NCI-H774 (cell line): ENCODE measurements around the gene FAM25C.
"Not testable (repeated sequence)": the region's sequence is repeated elsewhere in the genome, so short reads cannot be mapped to it uniquely, and the experiment has no call there.

Experiments
- DNase-seq: peaks from one replicate; lab custom pipeline; 2025; lab: John Stamatoyannopoulos, UW

Gene FAM25C

DNA sequence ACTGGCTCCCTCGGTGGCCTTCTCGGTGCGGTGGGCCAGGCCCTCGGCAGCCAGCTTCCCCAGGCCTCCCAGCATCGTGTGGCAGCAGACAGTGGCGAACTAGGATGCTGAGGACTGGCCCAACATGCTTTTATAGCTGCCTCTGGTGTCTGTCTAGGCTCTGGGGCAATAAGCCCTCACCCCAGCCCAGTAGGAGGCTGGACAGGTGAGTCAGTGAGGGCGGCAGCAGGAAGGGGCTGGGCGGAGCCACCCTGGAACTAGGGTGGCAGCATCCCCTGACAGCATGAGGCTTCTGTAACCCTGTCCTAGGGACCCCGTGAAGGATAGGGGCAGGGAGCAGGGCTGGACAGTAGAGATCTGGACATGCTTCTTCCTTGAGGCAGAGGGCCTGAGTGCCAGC lies at the start of gene FAM25C:
FAM25C (minus strand) TSS at position 101 of the 400 bp plus-strand sequence; CDS start at position 75, 26 bp downstream.
- not testable (repeated sequence) for DNase-seq

DNA sequence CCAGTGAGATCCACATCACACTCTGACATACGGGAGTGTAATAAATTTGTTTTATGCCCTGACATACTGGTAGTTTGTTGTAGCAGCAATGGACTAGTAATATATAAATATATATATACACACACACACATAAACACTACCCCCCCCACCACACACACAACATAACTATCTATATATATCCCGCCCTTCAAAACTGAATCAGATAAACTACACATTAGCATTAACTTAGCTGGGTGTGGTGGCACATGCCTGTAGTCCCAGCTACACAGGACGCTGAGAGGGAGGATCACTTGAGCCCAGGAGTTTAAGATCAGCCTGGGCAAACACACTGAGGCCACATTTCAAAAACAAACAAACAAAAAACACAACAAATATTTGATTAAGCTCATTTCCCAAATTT lies 45.0 kb upstream of the FAM25C start:
- DNase-seq: not testable (repeated sequence)

GRCh38 chr10:48031390-48031789 lies 31.8 kb upstream of the FAM25C start:
- DNase-seq: not testable (repeated sequence)

DNA sequence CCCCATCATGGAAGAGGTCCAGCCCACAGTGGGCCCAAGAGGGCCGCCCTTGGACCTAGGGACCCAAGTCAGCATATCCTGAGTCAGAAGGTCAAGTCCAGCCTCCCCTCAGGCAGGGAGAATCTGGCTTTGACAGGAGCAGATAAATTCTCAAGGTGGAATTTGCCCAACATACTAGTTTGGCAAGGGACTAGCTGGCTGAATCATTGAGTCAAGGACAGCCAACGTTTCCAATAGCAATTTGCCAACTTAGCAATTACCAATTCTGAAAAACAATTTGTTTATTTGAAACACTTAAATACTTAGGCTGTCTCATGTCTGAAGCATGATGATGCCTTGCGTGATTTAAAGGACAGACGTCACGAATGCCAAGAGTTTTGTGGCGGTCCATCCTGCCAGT lies 2.7 kb upstream of the FAM25C start:
- not testable (repeated sequence) for DNase-seq

DNA sequence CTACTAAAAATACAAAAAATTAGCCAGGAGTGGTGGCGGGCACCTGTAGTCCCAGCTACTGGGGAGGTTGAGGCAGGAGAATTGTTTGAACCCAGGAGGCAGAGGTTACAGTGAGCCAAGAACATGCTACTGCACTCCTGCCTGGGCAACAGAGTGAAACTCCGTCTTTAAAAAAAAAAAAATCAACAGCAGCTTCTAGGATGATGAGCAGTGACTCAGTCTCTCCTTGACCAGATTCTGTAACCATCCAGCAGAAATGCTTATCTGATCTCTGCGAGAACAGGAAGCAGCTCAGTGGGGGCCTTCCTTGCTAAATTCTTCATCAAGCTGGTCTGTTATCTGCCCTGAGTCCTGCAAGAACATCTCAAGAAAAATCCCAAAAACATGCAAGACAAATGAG lies 5.5 kb downstream of the FAM25C start:
- not testable (repeated sequence) for DNase-seq

DNA sequence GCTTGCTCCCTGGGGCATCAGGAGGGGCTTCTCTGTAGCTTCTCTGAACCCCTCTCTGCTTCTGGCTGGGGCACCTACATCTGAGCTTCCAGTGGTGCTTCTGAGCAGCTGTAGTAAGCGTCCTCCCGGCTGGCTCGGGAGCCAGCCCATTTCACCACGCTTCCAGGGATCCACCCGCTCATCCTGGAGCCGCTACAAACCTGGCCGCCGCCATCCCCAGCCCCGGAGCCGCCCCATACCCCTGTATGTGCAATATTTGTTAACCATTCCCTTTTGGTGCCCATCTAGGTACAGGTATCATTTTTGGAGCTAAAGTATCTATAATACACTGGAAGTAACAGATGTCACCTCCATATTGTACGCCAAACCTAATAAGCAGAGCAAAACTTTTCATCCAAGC lies 7.0 kb downstream of the FAM25C start:
- DNase-seq: not testable (repeated sequence)

GRCh38 chr10:47991706-47992105 lies 7.9 kb downstream of the FAM25C start:
- not testable (repeated sequence) for DNase-seq

DNA sequence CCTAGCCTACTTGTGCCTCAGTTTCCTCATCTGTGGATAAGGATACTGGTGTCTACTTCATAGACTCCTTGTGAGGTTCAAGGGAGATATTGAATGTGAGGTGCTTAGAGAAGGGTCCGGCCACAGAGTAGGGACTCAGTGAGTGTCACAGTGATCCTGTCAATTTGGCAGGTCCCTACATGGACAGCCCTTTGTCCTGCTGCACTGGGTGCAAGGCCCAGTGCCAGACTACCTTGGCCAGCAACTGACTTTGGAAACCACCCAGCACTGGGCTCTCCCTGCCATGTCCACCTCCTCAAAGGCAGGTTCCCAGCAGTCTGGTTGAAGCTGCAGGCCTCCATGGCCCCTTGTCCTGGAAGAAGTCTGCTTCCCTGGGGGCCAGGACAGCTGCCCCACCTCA lies 9.5 kb downstream of the FAM25C start:
- DNase-seq: not testable (repeated sequence)

GRCh38 chr10:47989542-47989950 lies 10.0 kb downstream of the FAM25C start:
- DNase-seq: not testable (repeated sequence)

DNA sequence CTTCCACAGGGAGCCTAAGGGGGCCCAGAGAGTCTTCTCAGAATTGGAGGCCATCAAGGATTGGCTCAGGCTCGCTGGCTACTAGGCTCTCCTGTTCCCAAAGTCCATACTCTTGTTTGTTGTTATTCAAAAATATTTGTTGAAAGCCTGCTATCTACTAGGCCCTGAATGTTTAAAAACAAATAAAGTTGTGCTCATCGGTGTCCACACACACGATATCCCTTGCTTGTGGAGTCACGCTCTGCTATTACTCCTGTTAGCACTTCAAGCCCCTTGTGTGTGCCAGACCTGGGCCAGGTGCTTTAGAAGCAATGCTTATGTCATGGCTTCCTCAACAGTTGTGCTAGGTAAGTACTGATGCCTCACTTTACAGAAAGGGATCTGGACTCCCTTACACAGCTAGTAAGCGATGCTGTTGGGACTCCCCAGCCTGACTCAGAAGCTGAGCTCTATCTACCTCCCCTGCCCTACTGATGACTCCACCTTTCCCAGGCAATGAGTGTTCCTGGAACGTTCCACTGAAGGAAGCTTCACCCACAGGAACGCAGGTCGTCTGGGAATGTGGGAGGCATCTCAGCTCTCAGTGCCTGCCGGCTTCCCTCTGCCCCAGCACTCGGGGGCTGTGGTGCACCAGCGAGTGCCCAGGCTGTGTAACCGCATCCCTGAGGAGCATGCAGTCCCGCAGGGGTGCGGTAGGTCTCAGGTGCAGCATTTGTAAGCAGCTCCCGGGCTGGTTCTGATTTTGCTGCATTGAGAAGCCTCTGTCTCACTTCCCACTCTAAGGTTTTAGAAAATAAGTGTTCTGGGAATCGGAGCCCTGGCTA lies 10.7 kb downstream of the FAM25C start:
- not testable (repeated sequence) for DNase-seq

- not testable (repeated sequence) for DNase-seq
Observed at GRCh38 chr10:47987952-47988351, 11.6 kb downstream of the FAM25C start.

- not testable (repeated sequence) for DNase-seq
Observed at GRCh38 chr10:47986413-47987230, 13.0 kb downstream of the FAM25C start.

DNA sequence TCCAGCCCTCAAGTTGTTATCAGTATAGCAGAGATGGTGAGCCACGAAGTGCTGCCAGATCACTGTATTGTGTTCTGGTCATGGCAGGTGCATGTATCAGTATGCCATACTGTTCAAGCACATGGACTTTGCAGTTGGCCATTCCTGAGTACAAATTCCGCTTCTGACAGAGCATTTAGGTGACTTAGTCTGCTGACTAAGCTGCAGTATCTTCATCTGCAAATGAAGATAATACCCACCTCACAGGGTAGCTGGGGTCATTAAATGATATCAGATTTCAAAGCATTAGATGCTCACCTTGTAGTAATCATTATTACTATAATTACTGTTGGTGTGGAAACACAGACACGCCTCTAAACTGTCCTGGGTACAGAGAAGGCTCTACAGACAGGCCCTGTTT lies 24.2 kb downstream of the FAM25C start:
- DNase-seq: not testable (repeated sequence)

DNA sequence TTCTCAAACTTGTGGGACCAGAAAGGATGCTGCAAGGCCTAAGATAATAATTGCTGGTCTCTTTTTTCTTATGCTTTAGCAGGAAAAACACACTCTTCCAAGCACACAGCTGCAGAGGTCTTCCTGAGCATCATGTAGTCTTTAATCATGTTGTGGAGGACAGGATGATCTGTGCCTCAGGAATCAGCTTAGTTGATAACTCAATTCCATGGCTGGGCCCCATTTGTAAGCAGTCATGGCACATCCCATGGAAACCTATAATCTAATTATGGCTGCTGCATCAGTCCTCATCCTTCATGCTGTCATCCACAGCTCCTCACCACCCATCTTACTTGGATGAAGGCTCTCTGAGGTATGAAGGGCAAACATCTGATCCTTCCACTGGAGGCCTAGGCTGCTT lies 26.5 kb downstream of the FAM25C start:
- not testable (repeated sequence) for DNase-seq

DNA sequence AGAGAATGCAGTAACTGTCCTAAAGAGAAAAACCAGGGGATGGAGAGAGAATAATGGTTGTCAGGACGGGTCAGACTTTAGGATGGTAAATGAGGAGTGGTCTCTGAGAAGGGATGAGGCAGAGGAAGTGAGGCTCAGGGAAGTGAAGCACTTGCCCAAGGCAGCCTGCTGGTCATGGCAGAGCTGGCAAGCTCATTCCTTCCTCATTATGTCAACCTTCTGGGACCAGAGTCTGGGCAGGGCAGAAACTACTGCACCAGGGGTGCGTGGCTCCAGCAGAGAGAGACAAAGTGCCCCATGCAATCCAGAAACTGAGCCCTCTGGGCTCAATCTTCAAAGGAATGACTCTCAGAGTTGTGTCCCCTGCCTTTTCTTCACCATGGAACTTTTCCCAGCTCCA lies 27.5 kb downstream of the FAM25C start:
- DNase-seq: not testable (repeated sequence)

- DNase-seq: not testable (repeated sequence)
Observed at GRCh38 chr10:47971598-47971997, 28.0 kb downstream of the FAM25C start.

DNA sequence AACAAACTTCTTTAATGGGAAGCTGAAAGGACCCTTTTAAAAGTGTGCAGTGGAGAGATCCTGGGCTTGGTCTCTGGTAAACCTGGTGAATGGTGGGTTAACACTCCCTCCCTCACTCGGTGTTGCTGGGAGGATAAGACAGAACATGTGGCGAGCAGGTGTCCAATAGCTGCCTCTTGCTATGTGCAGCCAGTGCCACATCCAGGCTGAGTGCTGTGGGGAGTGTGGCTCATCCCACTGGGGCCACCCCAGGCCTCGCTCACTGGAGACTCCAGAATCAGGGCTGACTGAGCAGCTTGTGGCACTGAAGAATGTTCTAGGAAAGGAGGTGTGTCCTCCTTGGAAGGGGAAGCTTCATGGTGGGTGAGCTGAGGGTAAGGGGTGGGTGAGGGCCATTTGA lies 29.5 kb downstream of the FAM25C start:
- DNase-seq: not testable (repeated sequence)

DNA sequence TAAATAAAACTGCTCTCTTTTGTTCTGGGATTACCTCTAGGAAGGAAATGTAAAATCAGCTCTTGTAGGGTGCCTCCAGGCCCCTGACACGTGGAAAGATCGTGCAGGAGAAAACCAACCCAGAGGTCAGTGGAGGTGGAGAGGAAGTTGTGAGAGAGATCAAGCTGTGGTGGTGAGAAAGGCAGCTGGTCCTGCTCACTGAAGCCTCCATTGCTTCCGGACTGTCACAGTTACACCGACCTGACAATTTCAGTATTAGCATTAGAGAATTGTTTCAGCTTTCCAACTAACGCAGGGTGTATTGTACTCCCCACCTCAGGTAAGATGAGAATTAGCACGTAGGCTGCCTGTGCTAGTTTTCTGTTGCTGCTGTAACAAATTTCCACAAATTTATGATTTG lies 30.6 kb downstream of the FAM25C start:
- DNase-seq: not testable (repeated sequence)

DNA sequence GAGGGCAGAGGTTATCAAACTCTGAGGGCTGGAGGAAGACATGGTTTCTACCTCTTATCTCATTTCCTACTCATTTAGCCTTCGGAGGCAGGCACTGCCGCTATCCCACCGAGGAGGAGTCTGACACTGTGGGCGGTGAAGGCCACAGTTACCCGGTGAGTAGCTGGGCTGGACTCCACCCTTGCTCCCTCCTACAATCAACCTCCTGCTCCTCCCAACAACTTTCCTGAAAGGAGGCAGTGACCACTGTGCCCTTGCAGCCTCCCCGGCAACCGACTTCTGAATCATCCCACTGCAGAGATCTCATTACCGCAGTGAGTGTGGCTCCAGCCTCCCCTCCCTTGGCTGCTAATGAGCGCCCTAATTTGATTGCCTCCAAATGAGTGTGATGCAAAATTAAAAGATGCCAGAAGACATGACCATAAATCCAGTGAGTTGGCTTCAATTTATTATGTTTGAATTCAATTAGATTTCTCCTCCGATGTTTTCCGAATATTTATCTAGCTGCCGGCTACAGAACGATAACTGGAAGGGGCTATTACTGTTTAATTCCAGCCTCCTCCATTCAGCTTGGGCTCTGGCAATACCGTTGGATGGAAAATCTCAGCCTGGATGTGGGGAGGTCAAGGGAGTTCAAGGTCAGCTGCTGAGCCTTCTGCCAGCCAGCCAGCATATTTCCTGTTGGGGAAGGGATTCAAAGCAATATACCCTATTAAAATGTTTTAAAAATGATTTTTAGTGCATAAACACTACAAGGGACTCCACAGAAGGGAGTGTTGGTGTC lies 35.1 kb downstream of the FAM25C start:
- not testable (repeated sequence) for DNase-seq

DNA sequence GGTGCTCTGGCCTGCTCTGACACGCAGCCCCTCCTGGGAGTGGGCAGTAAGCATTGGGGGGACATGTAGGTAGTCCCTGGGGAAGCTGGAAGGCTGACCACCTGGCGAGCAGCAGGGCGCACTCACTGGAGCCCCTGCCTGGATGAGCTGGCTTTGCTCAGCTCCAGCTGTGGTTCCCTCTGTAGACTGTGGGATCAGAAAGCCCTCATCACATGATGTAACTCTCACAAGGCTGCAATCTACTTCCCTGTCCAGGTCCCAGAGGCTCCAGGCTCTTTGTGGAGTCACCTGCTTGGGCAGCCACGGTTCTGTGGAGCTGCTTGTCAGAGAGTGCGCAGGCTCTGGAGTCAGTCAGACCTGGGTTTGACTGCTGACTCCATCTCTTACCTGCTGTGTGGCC lies 36.8 kb downstream of the FAM25C start:
- DNase-seq: not testable (repeated sequence)

DNA sequence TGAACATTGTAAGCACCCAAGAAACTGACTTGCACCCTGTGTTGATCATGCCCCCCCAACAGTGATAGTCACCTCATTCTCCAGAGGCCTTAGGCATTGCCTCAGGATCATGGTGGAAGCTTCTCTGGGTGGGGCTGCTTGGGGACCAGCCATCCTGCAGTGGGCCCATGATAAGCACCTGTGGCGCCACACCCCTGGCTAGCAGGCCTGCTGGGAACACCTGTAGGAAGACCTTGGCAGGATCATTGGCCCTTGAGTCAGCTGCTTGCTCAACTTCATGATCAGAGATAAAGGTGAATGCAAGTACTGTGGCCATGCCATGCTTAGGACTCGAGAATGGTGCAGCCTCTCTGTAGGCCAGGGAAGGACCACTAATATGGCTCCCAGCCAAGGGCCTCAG lies 38.9 kb downstream of the FAM25C start:
- not testable (repeated sequence) for DNase-seq

- not testable (repeated sequence) for DNase-seq
Observed at GRCh38 chr10:47959677-47960076, 39.9 kb downstream of the FAM25C start.
